Neural progenitor cell (in vitro differentiated cells): ENCODE results near the gene ZNF423.

Experiments
- CTCF ChIP-seq: fragments of 200-600 bp; sonication (generic); IDR thresholded peaks from 2 replicates; pipeline ENCODE4 v1.5.1; 2017; ENCODE audit warnings: antibody characterized with exemption, mild to moderate bottlenecking
- EZH2 ChIP-seq: fragments of 200-600 bp; sonication (generic); IDR thresholded peaks from 2 replicates; pipeline ENCODE4 v1.6.1; 2017; ENCODE audit warnings: antibody characterized with exemption, mild to moderate bottlenecking, moderate library complexity
- EZH2phosphoT487 ChIP-seq: fragments of 200-600 bp; sonication (generic); IDR thresholded peaks from 2 replicates; pipeline ENCODE4 v1.6.1; 2017; ENCODE audit warnings: antibody characterized with exemption

- TF ChIP-seq CTCF (no peak), EZH2phosphoT487 (no peak), EZH2 (no peak)
Observed at GRCh38 chr16:49540836-49541235, 315.1 kb downstream of the ZNF423 start.
